K562 (cell line): ENCODE results near the gene SNX1. TPM values are rescaled to one million over a fixed set of nuclear protein-coding genes. Genes with fewer than 3 reads are reported as not detected.

Experiments
- C11orf30 ChIP-seq: fragments of 450-650 bp; IDR thresholded peaks from 2 replicates; pipeline ENCODE4 v1.6.1; 2016; ENCODE audit warnings: low read depth, mild to moderate bottlenecking
- CBFA2T3 ChIP-seq: fragments of 450-650 bp; IDR thresholded peaks from 2 replicates; pipeline ENCODE4 v1.6.1; 2017
- CBFB ChIP-seq: sonication (generic); formaldehyde crosslinking; IDR thresholded peaks from 2 replicates; pipeline ENCODE4 v1.4.0; 2020; ENCODE audit warnings: mild to moderate bottlenecking, missing genetic modification reagents
- ETV6 ChIP-seq, 3 experiments: fragments of 150-350 bp in 1 of 3; sonication (generic) in 1 of 3; formaldehyde crosslinking in 1 of 3; IDR thresholded peaks; 2 replicates each; pipeline versions ENCODE4 v1.6.1 to v1.8.0; 2014 to 2022; ENCODE audit warnings: borderline replicate concordance in 2 of 3, low read depth in 2 of 3, antibody characterized with exemption in 1 of 3, low read length in 1 of 3, mild to moderate bottlenecking in 1 of 3, missing genetic modification reagents in 1 of 3
- FOXJ2 ChIP-seq: fragments of 200-800 bp; sonication (Bioruptor generic); IDR thresholded peaks from 2 replicates; pipeline ENCODE4 v1.6.1; 2016; ENCODE audit warnings: missing genetic modification characterization, missing compliant biosample characterization
- HIVEP1 ChIP-seq: fragments of 250-450 bp; sonication (Bioruptor Pico); IDR thresholded peaks from 2 replicates; pipeline ENCODE4 v1.4.0; 2020; ENCODE audit warnings: mild to moderate bottlenecking
- MBD2 ChIP-seq: sonication (generic); IDR thresholded peaks from 2 replicates; pipeline ENCODE4 v1.6.1; 2016; ENCODE audit warnings: low read depth, borderline replicate concordance
- PHF21A ChIP-seq: fragments of 450-650 bp; IDR thresholded peaks from 2 replicates; pipeline ENCODE4 v1.6.1; 2017; ENCODE audit warnings: low read depth, borderline replicate concordance
- SOX6 ChIP-seq: fragments of 450-650 bp; IDR thresholded peaks from 2 replicates; pipeline ENCODE4 v1.6.1; 2014; ENCODE audit warnings: mild to moderate bottlenecking
- TAF7 ChIP-seq: fragments of 450-650 bp; IDR thresholded peaks from 2 replicates; pipeline ENCODE4 v1.6.1; 2016; ENCODE audit warnings: missing genetic modification characterization, missing compliant biosample characterization
- TARDBP ChIP-seq: fragments of 450-650 bp; IDR thresholded peaks from 2 replicates; pipeline ENCODE4 v1.6.1; 2016
- ZNF217 ChIP-seq: sonication (generic); formaldehyde crosslinking; IDR thresholded peaks from 2 replicates; pipeline ENCODE4 v1.8.0; 2022; ENCODE audit warnings: mild to moderate bottlenecking, missing genetic modification reagents
- ZNF23 ChIP-seq: fragments of 250-450 bp; sonication (Bioruptor Pico); IDR thresholded peaks from 2 replicates; pipeline ENCODE4 v1.4.0; 2020; ENCODE audit warnings: mild to moderate bottlenecking
- ZNF436 ChIP-seq: fragments of 250-450, 450-650 bp; sonication (Bioruptor Pico); formaldehyde crosslinking; IDR thresholded peaks from 2 replicates; pipeline ENCODE4 v1.7.0; 2020; ENCODE audit warnings: mild to moderate bottlenecking
- ZNF589 ChIP-seq: fragments of 200-800 bp; sonication (Bioruptor generic); IDR thresholded peaks from 2 replicates; pipeline ENCODE4 v1.6.1; 2016; ENCODE audit warnings: low read depth, missing genetic modification characterization, missing compliant biosample characterization
- ZNF668 ChIP-seq: fragments of 250-450 bp; sonication (Bioruptor Pico); IDR thresholded peaks from 2 replicates; pipeline ENCODE4 v1.8.0; 2022; ENCODE audit warnings: mild to moderate bottlenecking, inconsistent platforms
- ZNF696 ChIP-seq: fragments of 250-450 bp; sonication (Bioruptor Pico); conservative IDR thresholded peaks from 2 replicates; pipeline ENCODE4 v1.4.0; 2020; ENCODE audit warnings: mild to moderate bottlenecking, moderate library complexity
- ZZZ3 ChIP-seq: fragments of 450-650 bp; IDR thresholded peaks from 2 replicates; pipeline ENCODE4 v1.6.1; 2016; ENCODE audit warnings: antibody characterized with exemption, mild to moderate bottlenecking, moderate library complexity
- polyA plus RNA-seq, 8 experiments: library from polyadenylated mRNA; depleted of rRNA in 4 of 8; stranded (reverse) in 5 of 8; unstranded in 3 of 8; fragments of >200 nt; fragmentation: Nextera tagmentation in 2 of 8; fragmentation: Illumina TruSeq in 1 of 8; extraction: Ambion mirVana in 2 of 8; extraction: Trizol in 1 of 8; gene quantifications; 2 replicates each; pipeline versions ENCODE4 v1.2.1 to v1.2.3, GENCODE V29; 2011 to 2014; ENCODE audit warnings: inconsistent platforms in 1 of 8, missing spikeins in 1 of 8
- total RNA-seq, 7 experiments: library from RNA; depleted of rRNA in 6 of 7; stranded (reverse); fragments of >200 nt in 6 of 7; fragmentation: Illumina TruSeq in 2 of 7; extraction: Trizol in 2 of 7; gene quantifications; 2 replicates each; pipeline versions ENCODE4 v1.2.1 to v1.2.3, GENCODE V29; 2011 to 2021; ENCODE audit warnings: low replicate concordance in 1 of 7
- TF ChIP-seq, protein P1 (sequence below): sonication (generic); formaldehyde crosslinking; IDR thresholded peaks from 2 replicates; pipeline ENCODE4 v1.8.0; 2022; ENCODE audit warnings: mild to moderate bottlenecking, missing genetic modification reagents, borderline replicate concordance
- TF ChIP-seq, protein P2 (sequence below): sonication (generic); formaldehyde crosslinking; IDR thresholded peaks from 2 replicates; pipeline ENCODE4 v1.8.1; 2022; ENCODE audit warnings: missing genetic modification reagents
- TF ChIP-seq, protein P3 (sequence below): fragments of 200-800 bp; sonication (Bioruptor generic); IDR thresholded peaks from 2 replicates; pipeline ENCODE4 v1.6.1; 2017; ENCODE audit warnings: missing genetic modification characterization, missing compliant biosample characterization

The SNX1 gene
- total and polyA plus RNA-seq, 9 of the 15 experiments (the other 6 are each of a cell fraction or from before 2014, with no cell fraction given): 11.0 to 105 (median 59.9) TPM

DNA sequence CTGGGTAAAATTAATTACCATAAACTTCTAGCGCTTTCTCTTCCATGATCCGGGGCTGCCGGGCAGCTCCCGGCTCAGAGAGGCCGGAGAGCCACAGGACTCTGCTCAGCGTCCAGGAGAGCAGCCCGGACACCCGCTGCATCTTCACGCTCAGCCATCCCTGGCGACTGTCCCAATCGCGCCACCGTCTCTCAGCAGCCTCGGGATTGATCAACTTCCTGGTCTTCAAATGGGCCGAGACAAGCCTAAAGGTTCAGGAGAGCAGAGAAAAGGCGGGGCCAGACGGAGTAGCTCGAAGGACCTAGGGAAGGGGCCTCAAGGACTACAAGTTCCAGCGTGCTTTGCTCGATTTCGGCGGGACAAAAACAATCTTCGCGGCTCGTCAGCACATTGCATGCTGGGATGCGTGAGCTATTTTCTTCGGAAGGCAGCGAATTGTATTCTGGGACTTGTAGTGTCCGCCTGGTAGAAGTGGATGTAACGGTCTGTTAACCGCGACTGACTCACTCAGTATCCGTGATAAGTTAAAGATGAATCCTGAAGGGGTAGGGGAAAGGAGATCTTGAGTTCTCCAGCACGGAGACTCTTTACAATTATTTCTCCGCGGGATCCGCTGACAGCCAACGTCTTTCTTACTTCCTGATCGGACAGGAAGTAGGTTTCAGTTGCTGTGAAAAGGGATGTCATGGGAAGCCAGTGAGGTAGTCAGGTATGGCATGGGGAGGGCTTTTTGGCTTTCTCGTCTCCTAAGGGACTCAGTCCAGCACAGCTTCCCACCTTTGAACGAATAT lies 2.0 kb upstream of the SNX1 start, which contains the start of gene CIAO2A (continued):
- TF ChIP-seq ETV6 (IDR thresholded peaks at IDR 0.05; ENCODE audit: borderline replicate concordance in 1 of 2, low read depth in 2 of 2, low read length in 1 of 2) (peak in 1 of 2 experiments; percentile 33; a peak in 1 of 4 replicates), ETV6 (CRISPR knock-in tag; IDR thresholded peaks at IDR 0.05; ENCODE audit: borderline replicate concordance) (no peak), ZNF436 (CRISPR knock-in tag) (no peak), ZNF696 (CRISPR knock-in tag) (no peak), FOXJ2 (tag) (peak; percentile 82; the same call in 1 of the 2 replicates), C11orf30 (peak; percentile 87), MBD2 (peak; percentile 80; the same call in 1 of the 2 replicates), ZNF589 (CRISPR knock-in tag) (peak; percentile 7; the same call in 1 of the 2 replicates), ZNF217 (CRISPR knock-in tag) (no peak), CBFB (CRISPR knock-in tag) (no peak), PHF21A (no peak), ZNF23 (no peak), TAF7 (tag) (0 out of 2 replicates have a peak, but pooled peaks have one; percentile 56), HIVEP1 (CRISPR knock-in tag) (no peak), TARDBP (peak; percentile 1; the same call in 1 of the 2 replicates), SOX6 (peak; percentile 24; the same call in 1 of the 2 replicates), CBFA2T3 (no peak), ZZZ3 (no peak), ZNF668 (CRISPR knock-in tag) (no peak)
- TF ChIP-seq, protein P1, sequence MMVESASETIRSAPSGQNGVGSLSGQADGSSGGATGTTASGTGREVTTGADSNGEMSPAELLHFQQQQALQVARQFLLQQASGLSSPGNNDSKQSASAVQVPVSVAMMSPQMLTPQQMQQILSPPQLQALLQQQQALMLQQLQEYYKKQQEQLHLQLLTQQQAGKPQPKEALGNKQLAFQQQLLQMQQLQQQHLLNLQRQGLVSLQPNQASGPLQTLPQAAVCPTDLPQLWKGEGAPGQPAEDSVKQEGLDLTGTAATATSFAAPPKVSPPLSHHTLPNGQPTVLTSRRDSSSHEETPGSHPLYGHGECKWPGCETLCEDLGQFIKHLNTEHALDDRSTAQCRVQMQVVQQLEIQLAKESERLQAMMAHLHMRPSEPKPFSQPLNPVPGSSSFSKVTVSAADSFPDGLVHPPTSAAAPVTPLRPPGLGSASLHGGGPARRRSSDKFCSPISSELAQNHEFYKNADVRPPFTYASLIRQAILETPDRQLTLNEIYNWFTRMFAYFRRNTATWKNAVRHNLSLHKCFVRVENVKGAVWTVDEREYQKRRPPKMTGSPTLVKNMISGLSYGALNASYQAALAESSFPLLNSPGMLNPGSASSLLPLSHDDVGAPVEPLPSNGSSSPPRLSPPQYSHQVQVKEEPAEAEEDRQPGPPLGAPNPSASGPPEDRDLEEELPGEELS: 0 out of 2 replicates have a peak, but pooled peaks have one; percentile 10
- TF ChIP-seq, protein P2, sequence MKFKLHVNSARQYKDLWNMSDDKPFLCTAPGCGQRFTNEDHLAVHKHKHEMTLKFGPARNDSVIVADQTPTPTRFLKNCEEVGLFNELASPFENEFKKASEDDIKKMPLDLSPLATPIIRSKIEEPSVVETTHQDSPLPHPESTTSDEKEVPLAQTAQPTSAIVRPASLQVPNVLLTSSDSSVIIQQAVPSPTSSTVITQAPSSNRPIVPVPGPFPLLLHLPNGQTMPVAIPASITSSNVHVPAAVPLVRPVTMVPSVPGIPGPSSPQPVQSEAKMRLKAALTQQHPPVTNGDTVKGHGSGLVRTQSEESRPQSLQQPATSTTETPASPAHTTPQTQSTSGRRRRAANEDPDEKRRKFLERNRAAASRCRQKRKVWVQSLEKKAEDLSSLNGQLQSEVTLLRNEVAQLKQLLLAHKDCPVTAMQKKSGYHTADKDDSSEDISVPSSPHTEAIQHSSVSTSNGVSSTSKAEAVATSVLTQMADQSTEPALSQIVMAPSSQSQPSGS (CRISPR knock-in tag): no peak
- TF ChIP-seq, protein P3, sequence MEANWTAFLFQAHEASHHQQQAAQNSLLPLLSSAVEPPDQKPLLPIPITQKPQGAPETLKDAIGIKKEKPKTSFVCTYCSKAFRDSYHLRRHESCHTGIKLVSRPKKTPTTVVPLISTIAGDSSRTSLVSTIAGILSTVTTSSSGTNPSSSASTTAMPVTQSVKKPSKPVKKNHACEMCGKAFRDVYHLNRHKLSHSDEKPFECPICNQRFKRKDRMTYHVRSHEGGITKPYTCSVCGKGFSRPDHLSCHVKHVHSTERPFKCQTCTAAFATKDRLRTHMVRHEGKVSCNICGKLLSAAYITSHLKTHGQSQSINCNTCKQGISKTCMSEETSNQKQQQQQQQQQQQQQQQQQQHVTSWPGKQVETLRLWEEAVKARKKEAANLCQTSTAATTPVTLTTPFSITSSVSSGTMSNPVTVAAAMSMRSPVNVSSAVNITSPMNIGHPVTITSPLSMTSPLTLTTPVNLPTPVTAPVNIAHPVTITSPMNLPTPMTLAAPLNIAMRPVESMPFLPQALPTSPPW (CRISPR knock-in tag): peak; percentile 51
